Natural killer cell (primary cell): Measurements from ENCODE around the gene SLC16A9. TPM values are rescaled to one million over a fixed set of nuclear protein-coding genes. Genes with fewer than 3 reads are reported as not detected.

ENCODE experiments used
- ATAC-seq, 3 donors: fragments of 150-1000 bp in 2 of 3; fragments of 200-7000 bp in 1 of 3; cut with Tn5 transposase; 1 replicate in 1 of 3; 2 replicates in 2 of 3; pipeline ENCODE4 v1.10.0; 2021; ENCODE audit warnings: mild to moderate bottlenecking in 2 of 3, moderate library complexity in 2 of 3
- DNase-seq, 2 donors: peaks; one replicate each; pipeline versions ENCODE4 v3.0.0 to v3.0.0-alpha.2; 2013 to 2021; ENCODE audit warnings: mixed read lengths in 1 of 2
- H3K27ac ChIP-seq: one replicate; pipeline ENCODE4 v1.5.1; 2013; ENCODE audit warnings: mild to moderate bottlenecking, low read length
- H3K27me3 ChIP-seq: one replicate; pipeline ENCODE4 v1.6.1; 2013; ENCODE audit warnings: low read length; ENCODE audit not compliant: control insufficient read depth, insufficient read depth
- H3K36me3 ChIP-seq: one replicate; pipeline ENCODE4 v1.6.1; 2013; ENCODE audit warnings: low read length; ENCODE audit not compliant: control insufficient read depth, insufficient read depth
- H3K4me1 ChIP-seq: one replicate; pipeline ENCODE4 v1.6.1; 2013; ENCODE audit warnings: low read length; ENCODE audit not compliant: control insufficient read depth, insufficient read depth
- H3K4me3 ChIP-seq: one replicate; pipeline ENCODE4 v1.5.1; 2013; ENCODE audit warnings: low read length
- H3K9me3 ChIP-seq: one replicate; pipeline ENCODE4 v1.6.1; 2013; ENCODE audit warnings: low read length; ENCODE audit not compliant: control insufficient read depth, insufficient read depth
- H3K27ac Mint-ChIP-seq, 2 donors: one replicate each; pipeline ENCODE4 v1.8.0; 2022; ENCODE audit warnings: mild to moderate bottlenecking in 2 of 2, mixed read lengths in 2 of 2, moderate library complexity in 1 of 2
- H3K27me3 Mint-ChIP-seq, 2 donors: one replicate each; pipeline ENCODE4 v1.8.0; 2022; ENCODE audit warnings: low read depth in 2 of 2, mixed read lengths in 2 of 2
- H3K36me3 Mint-ChIP-seq: one replicate; pipeline ENCODE4 v1.8.0; 2022; ENCODE audit warnings: mixed read lengths
- H3K4me1 Mint-ChIP-seq, 2 donors: one replicate each; pipeline ENCODE4 v1.8.0; 2022; ENCODE audit warnings: mixed read lengths in 2 of 2
- H3K4me3 Mint-ChIP-seq: one replicate; pipeline ENCODE4 v1.8.0; 2022; ENCODE audit warnings: mild to moderate bottlenecking, moderate library complexity, mixed read lengths
- H3K9me3 Mint-ChIP-seq, 2 donors: one replicate each; pipeline ENCODE4 v1.8.0; 2022; ENCODE audit warnings: mixed read lengths in 2 of 2
- WGBS: methylation state at CpG from one replicate; pipeline ENCODE4 v1.1.7; 2013; ENCODE audit warnings: missing lambda C conversion rate; ENCODE audit not compliant: insufficient coverage; 5-methylcytosine and 5-hydroxymethylcytosine counted together
- intact Hi-C: fragments of 100-400 bp; cut with micrococcal nuclease; formaldehyde crosslinking; loops from one replicate; pipeline ENCODE4 v1.14.2; 2022
- total RNA-seq, 4 donors: library from RNA; stranded (reverse); fragments of 120-200 nt in 1 of 4; gene quantifications; one replicate each; pipeline versions ENCODE4 v1.2.3 to v1.2.4, GENCODE V29; 2013 to 2022
- TF ChIP-seq, protein P1 (sequence below): fragments of 200-600 bp; IDR thresholded peaks from one replicate; pipeline ENCODE4 v1.8.0; 2022; ENCODE audit warnings: antibody characterized with exemption

SLC16A9 gene
- total RNA-seq, 3 donors from 2014 or later (not counting 1 experiment from before 2014, with no cell fraction given), result not detected

DNA sequence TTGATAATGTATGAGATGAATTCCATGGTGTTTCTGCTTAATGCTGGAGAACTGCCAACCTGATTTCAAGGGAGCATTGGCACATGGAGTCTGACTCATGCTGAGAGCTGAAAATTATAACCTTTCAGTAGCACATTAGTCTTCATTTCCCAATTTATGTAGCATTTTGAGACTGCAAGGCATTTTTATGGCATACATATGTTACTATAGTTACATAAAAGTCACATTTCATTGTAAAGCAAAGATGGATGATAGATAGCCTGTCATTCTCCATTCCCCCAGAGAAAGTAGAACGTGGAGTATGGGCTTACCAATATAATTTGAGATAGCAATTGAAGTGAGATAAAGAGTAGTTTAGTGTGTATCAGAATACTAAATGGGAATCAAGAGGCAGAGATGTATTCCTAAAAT is 103.1 kb downstream of the SLC16A9 start:
- Histone ChIP-seq H3K27ac (no peak overlapping the region), H3K4me3 (no peak overlapping the region), H3K9me3 (no peaks in the 10 kb centered on the region), H3K27me3 (no peaks in the 10 kb centered on the region), H3K36me3 (no peaks in the 10 kb centered on the region), H3K4me1 (no peaks in the 10 kb centered on the region)
- peaks cover 0 to 2% of the 10 kb centered on the region in 2 donors for H3K27me3 Mint-ChIP-seq
- no peak overlapping the region for H3K27ac Mint-ChIP-seq
- no peaks in the 10 kb centered on the region for H3K4me1 Mint-ChIP-seq
- no peaks in the 10 kb centered on the region for H3K9me3 Mint-ChIP-seq
- no CpG with 5 or more reads among the region's 1 CpG for WGBS
- H3K4me3 Mint-ChIP-seq, result no peak overlapping the region
- TF ChIP-seq, protein P1, sequence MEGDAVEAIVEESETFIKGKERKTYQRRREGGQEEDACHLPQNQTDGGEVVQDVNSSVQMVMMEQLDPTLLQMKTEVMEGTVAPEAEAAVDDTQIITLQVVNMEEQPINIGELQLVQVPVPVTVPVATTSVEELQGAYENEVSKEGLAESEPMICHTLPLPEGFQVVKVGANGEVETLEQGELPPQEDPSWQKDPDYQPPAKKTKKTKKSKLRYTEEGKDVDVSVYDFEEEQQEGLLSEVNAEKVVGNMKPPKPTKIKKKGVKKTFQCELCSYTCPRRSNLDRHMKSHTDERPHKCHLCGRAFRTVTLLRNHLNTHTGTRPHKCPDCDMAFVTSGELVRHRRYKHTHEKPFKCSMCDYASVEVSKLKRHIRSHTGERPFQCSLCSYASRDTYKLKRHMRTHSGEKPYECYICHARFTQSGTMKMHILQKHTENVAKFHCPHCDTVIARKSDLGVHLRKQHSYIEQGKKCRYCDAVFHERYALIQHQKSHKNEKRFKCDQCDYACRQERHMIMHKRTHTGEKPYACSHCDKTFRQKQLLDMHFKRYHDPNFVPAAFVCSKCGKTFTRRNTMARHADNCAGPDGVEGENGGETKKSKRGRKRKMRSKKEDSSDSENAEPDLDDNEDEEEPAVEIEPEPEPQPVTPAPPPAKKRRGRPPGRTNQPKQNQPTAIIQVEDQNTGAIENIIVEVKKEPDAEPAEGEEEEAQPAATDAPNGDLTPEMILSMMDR, result no peak
- no peak for ATAC-seq
- intact Hi-C loops, result no loop called here
- DNase-seq, result no peak
- H3K36me3 Mint-ChIP-seq, result no peaks in the 10 kb centered on the region

DNA sequence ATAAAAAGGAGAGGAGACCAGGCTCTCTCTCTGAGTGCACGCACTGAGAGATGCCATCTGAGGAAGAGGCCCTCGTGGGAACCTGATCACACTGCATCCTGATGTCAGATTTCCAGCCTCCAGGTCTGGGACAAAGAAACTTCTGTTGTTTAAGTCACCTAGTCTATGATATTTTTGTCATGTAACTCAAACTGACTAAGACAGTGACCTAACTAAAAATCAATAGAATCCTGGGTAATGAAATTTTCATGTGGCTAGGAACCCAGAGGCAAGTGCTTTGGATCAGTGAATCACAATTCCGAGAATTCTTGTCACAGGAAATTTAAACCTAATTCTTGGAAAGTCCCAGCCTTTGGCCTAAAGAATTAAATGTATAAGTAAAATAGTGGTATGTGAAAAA is 107.7 kb downstream of the SLC16A9 start:
- no peak overlapping the region for H3K4me3 Mint-ChIP-seq
- 86% methylated on average over 3 of the region's 3 CpGs for WGBS
- no peaks in the 10 kb centered on the region for H3K4me1 Mint-ChIP-seq

More for the DNA sequence above, 107.7 kb downstream of the SLC16A9 start:
- ATAC-seq, result no peak
- no peaks in the 10 kb centered on the region for H3K27me3 ChIP-seq
- Mint-ChIP-seq H3K27me3 (peaks cover 0 to 2% of the 10 kb centered on the region in 2 donors), H3K36me3 (no peaks in the 10 kb centered on the region), H3K9me3 (no peaks in the 10 kb centered on the region), H3K27ac (no peak overlapping the region)
- no peaks in the 10 kb centered on the region for H3K9me3 ChIP-seq
- DNase-seq, result no peak
- no peak overlapping the region for H3K27ac ChIP-seq
- no peaks in the 10 kb centered on the region for H3K36me3 ChIP-seq
- H3K4me1 ChIP-seq, result no peaks in the 10 kb centered on the region
- TF ChIP-seq, protein P1, result no peak
- intact Hi-C loops, result no loop called here
- no peak overlapping the region for H3K4me3 ChIP-seq

Other genes with a start within 250 kb of the SLC16A9 start
- not detected for gene MRLN, start 43.6 kb upstream of the SLC16A9 start, total RNA-seq
- 10 to 100 TPM; 19.7 to 23.4 (median 20.8) TPM for gene CCDC6, start 196.7 kb upstream of the SLC16A9 start, total RNA-seq